ENCODE results near the gene CLCNKA.

CLCNKA gene

GRCh38 chr1:16018308-16018707, 3.5 kb upstream of the CLCNKA start:
- Histone ChIP-seq H3K9me2 (replicated peaks; ENCODE audit: insufficient read depth, low read length) (no peaks in the 10 kb centered on the region), H3K4me3 (ENCODE audit: low read length) (no peak overlapping the region), H3K27ac (ENCODE audit: low read length) (no peak overlapping the region), H3K4me2 (ENCODE audit: low read depth, low read length) (no peak overlapping the region), H3K9ac (ENCODE audit: low read length) (no peak overlapping the region), H3K27me3 (replicated peaks; ENCODE audit: insufficient read depth, low read length) (peaks cover 74% of the 10 kb centered on the region), H3K36me3 (replicated peaks; ENCODE audit: insufficient read depth, low read length) (no peaks in the 10 kb centered on the region), H3K9me3 (replicated peaks; ENCODE audit: insufficient read depth, low read length) (no peaks in the 10 kb centered on the region), H3F3A (ENCODE audit: insufficient read depth, low read length) (no peaks in the 10 kb centered on the region), H2AFZ (ENCODE audit: low read length) (no peak overlapping the region), H3K4me1 (ENCODE audit: low read length) (no peaks in the 10 kb centered on the region), H3K79me2 (ENCODE audit: low read length) (no peaks in the 10 kb centered on the region), H4K20me1 (ENCODE audit: insufficient read depth, low read length) (no peaks in the 10 kb centered on the region)
- no peak for DNase-seq
- no peak for TF ChIP-seq EZH2phosphoT487 (IDR thresholded peaks at IDR 0.05; ENCODE audit: low read length)
- no peak for TF ChIP-seq EZH2 (optimal IDR thresholded peaks at IDR 0.05; ENCODE audit: low read depth, low read length)
- no peak for TF ChIP-seq CTCF (IDR thresholded peaks at IDR 0.05; ENCODE audit: low read length)

- Histone ChIP-seq H3K79me2 (ENCODE audit: low read length) (no peaks in the 10 kb centered on the region), H3F3A (ENCODE audit: insufficient read depth, low read length) (no peaks in the 10 kb centered on the region), H3K9me2 (replicated peaks; ENCODE audit: insufficient read depth, low read length) (no peaks in the 10 kb centered on the region), H3K4me2 (ENCODE audit: low read depth, low read length) (no peak overlapping the region), H3K4me1 (ENCODE audit: low read length) (no peaks in the 10 kb centered on the region), H3K9me3 (replicated peaks; ENCODE audit: insufficient read depth, low read length) (no peaks in the 10 kb centered on the region), H3K4me3 (ENCODE audit: low read length) (no peak overlapping the region), H3K36me3 (replicated peaks; ENCODE audit: insufficient read depth, low read length) (no peaks in the 10 kb centered on the region), H3K27ac (ENCODE audit: low read length) (no peak overlapping the region), H3K27me3 (replicated peaks; ENCODE audit: insufficient read depth, low read length) (peaks cover 74% of the 10 kb centered on the region), H2AFZ (ENCODE audit: low read length) (no peak overlapping the region), H3K9ac (ENCODE audit: low read length) (no peak overlapping the region), H4K20me1 (ENCODE audit: insufficient read depth, low read length) (no peaks in the 10 kb centered on the region)
- no peak for TF ChIP-seq EZH2phosphoT487 (IDR thresholded peaks at IDR 0.05; ENCODE audit: low read length)
- no peak for TF ChIP-seq CTCF (IDR thresholded peaks at IDR 0.05; ENCODE audit: low read length)
- TF ChIP-seq EZH2 (optimal IDR thresholded peaks at IDR 0.05; ENCODE audit: low read depth, low read length) = no peak
- DNase-seq = no peak
These were observed 2.8 kb upstream of the CLCNKA start for GRCh38 chr1:16018749-16019643.

- no peak for DNase-seq
- Histone ChIP-seq H3F3A (ENCODE audit: insufficient read depth, low read length) (no peaks in the 10 kb centered on the region), H3K36me3 (replicated peaks; ENCODE audit: insufficient read depth, low read length) (no peaks in the 10 kb centered on the region), H2AFZ (ENCODE audit: low read length) (no peak overlapping the region), H3K79me2 (ENCODE audit: low read length) (no peaks in the 10 kb centered on the region), H3K9ac (ENCODE audit: low read length) (no peak overlapping the region), H3K27me3 (replicated peaks; ENCODE audit: insufficient read depth, low read length) (peaks cover 74% of the 10 kb centered on the region), H3K9me3 (replicated peaks; ENCODE audit: insufficient read depth, low read length) (no peaks in the 10 kb centered on the region), H3K4me3 (ENCODE audit: low read length) (no peak overlapping the region), H3K4me1 (ENCODE audit: low read length) (no peaks in the 10 kb centered on the region), H4K20me1 (ENCODE audit: insufficient read depth, low read length) (no peaks in the 10 kb centered on the region), H3K9me2 (replicated peaks; ENCODE audit: insufficient read depth, low read length) (no peaks in the 10 kb centered on the region), H3K27ac (ENCODE audit: low read length) (no peak overlapping the region), H3K4me2 (ENCODE audit: low read depth, low read length) (no peak overlapping the region)
- no peak for TF ChIP-seq CTCF (IDR thresholded peaks at IDR 0.05; ENCODE audit: low read length)
- TF ChIP-seq EZH2phosphoT487 (IDR thresholded peaks at IDR 0.05; ENCODE audit: low read length) = no peak
- no peak for TF ChIP-seq EZH2 (optimal IDR thresholded peaks at IDR 0.05; ENCODE audit: low read depth, low read length)
These were observed 2.1 kb upstream of the CLCNKA start for GRCh38 chr1:16019644-16020277.
